ENCODE measurements around the gene TMEM266. TPM values are rescaled to one million over a fixed set of nuclear protein-coding genes. Genes with fewer than 3 reads are reported as not detected.

The TMEM266 gene
- total RNA-seq, 1 donor from 2014 or later: 8.1 TPM

- Mint-ChIP-seq H3K36me3 (ENCODE audit: low read depth, unreplicated experiment) (peaks cover 5% of the 10 kb centered on the region), H3K4me3 (ENCODE audit: unreplicated experiment) (no peak overlapping the region), H3K9me3 (ENCODE audit: unreplicated experiment) (no peaks in the 10 kb centered on the region), H3K4me1 (ENCODE audit: unreplicated experiment) (peaks cover 16% of the 10 kb centered on the region), H3K27ac (ENCODE audit: unreplicated experiment) (no peak overlapping the region), H3K27me3 (ENCODE audit: unreplicated experiment) (peaks cover 12% of the 10 kb centered on the region)
- no peak for TF ChIP-seq CTCF (IDR thresholded peaks at IDR 0.05; ENCODE audit: unreplicated experiment)
- no peak for DNase-seq (ENCODE audit: low spot score)
Observed at GRCh38 chr15:76151599-76151974, 91.8 kb downstream of the TMEM266 start.

DNA sequence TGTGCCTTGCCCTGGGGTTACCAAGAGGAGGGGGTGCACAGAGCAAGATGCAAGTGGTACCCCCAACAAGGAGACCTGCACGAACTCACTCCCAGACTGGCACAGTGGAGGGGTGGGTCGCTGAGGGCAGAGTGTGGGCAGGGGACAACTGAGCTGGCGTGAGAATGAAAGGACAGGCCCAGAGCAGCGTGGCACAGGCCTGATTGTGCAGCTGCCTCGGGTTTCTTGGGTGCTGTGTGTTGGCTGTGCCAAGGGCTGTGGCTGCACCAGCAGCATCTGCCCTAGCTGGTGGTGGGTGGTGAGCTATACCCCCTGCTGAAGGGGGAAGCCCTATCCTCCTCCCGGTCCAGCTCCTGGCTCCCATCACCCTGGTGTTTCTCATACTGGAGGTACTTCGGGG is 92.4 kb downstream of the TMEM266 start:
- Mint-ChIP-seq H3K36me3 (ENCODE audit: low read depth, unreplicated experiment) (peaks cover 5% of the 10 kb centered on the region), H3K4me3 (ENCODE audit: unreplicated experiment) (no peak overlapping the region), H3K4me1 (ENCODE audit: unreplicated experiment) (peaks cover 12% of the 10 kb centered on the region), H3K27ac (ENCODE audit: unreplicated experiment) (no peak overlapping the region), H3K27me3 (ENCODE audit: unreplicated experiment) (peaks cover 9% of the 10 kb centered on the region), H3K9me3 (ENCODE audit: unreplicated experiment) (no peaks in the 10 kb centered on the region)
- no peak for DNase-seq (ENCODE audit: low spot score)
- TF ChIP-seq CTCF (IDR thresholded peaks at IDR 0.05; ENCODE audit: unreplicated experiment): no peak

- H3K9me3 Mint-ChIP-seq (ENCODE audit: unreplicated experiment): no peaks in the 10 kb centered on the region
- no peak overlapping the region for H3K4me3 Mint-ChIP-seq (ENCODE audit: unreplicated experiment)
- peaks cover 8% of the 10 kb centered on the region for H3K4me1 Mint-ChIP-seq (ENCODE audit: unreplicated experiment)
- H3K27ac Mint-ChIP-seq (ENCODE audit: unreplicated experiment): no peak overlapping the region
- peaks cover 8% of the 10 kb centered on the region for H3K36me3 Mint-ChIP-seq (ENCODE audit: low read depth, unreplicated experiment)
- TF ChIP-seq CTCF (IDR thresholded peaks at IDR 0.05; ENCODE audit: unreplicated experiment): no peak
- H3K27me3 Mint-ChIP-seq (ENCODE audit: unreplicated experiment): peaks cover 9% of the 10 kb centered on the region
- DNase-seq (ENCODE audit: low spot score): no peak
Observed at GRCh38 chr15:76153241-76154197, 93.7 kb downstream of the TMEM266 start.

- H3K27ac Mint-ChIP-seq (ENCODE audit: unreplicated experiment): no peak overlapping the region
- H3K9me3 Mint-ChIP-seq (ENCODE audit: unreplicated experiment): no peaks in the 10 kb centered on the region
- H3K4me3 Mint-ChIP-seq (ENCODE audit: unreplicated experiment): no peak overlapping the region
- H3K36me3 Mint-ChIP-seq (ENCODE audit: low read depth, unreplicated experiment): peaks cover 13% of the 10 kb centered on the region
- DNase-seq (ENCODE audit: low spot score): no peak
- H3K27me3 Mint-ChIP-seq (ENCODE audit: unreplicated experiment): peaks cover 14% of the 10 kb centered on the region
- TF ChIP-seq CTCF (IDR thresholded peaks at IDR 0.05; ENCODE audit: unreplicated experiment): no peak
- H3K4me1 Mint-ChIP-seq (ENCODE audit: unreplicated experiment): peaks cover 6% of the 10 kb centered on the region
Observed at GRCh38 chr15:76155731-76156130, 95.9 kb downstream of the TMEM266 start.

DNA sequence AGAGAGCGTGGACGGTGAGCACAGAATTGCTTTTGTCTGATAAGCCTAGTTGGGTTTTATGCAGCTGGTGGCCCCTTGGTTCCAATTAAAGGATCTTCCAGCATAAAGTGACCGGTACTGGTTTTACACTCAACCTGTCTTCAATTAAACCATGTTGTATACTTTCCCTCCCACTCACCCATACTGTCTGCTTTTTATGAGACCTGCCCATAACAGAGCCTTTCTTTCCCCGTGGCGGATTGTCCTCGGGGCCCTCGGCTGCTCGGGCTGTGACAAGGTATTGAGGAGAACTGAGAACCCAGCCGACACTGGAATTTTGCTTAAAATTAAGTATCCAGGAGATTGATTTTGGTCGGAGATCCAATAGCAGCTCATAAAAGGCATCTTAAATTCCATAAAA is 98.4 kb downstream of the TMEM266 start:
- H3K9me3 Mint-ChIP-seq (ENCODE audit: unreplicated experiment): no peaks in the 10 kb centered on the region
- no peak overlapping the region for H3K4me3 Mint-ChIP-seq (ENCODE audit: unreplicated experiment)
- no peak for DNase-seq (ENCODE audit: low spot score)
- TF ChIP-seq CTCF (IDR thresholded peaks at IDR 0.05; ENCODE audit: unreplicated experiment): no peak
- peaks cover 7% of the 10 kb centered on the region for H3K4me1 Mint-ChIP-seq (ENCODE audit: unreplicated experiment)
- no peak overlapping the region for H3K27ac Mint-ChIP-seq (ENCODE audit: unreplicated experiment)
- peaks cover 10% of the 10 kb centered on the region for H3K27me3 Mint-ChIP-seq (ENCODE audit: unreplicated experiment)
- peaks cover 8% of the 10 kb centered on the region for H3K36me3 Mint-ChIP-seq (ENCODE audit: low read depth, unreplicated experiment)
